NT2/D1 (cell line): ENCODE measurements around the gene PIGU.

ENCODE experiments used
- DNase-seq: peaks from one replicate; pipeline ENCODE4 v3.0.0-alpha.2; 2011; ENCODE audit warnings: low read depth, low spot score
- H3K27me3 ChIP-seq: 2 replicates; pipeline ENCODE4 v1.6.0; 2011; ENCODE audit warnings: mild to moderate bottlenecking; ENCODE audit not compliant: insufficient read length, insufficient read depth
- H3K36me3 ChIP-seq: 2 replicates; pipeline ENCODE4 v1.6.1; 2011; ENCODE audit warnings: mild to moderate bottlenecking, low read length, mixed read lengths; ENCODE audit not compliant: insufficient read depth, insufficient read length
- H3K4me1 ChIP-seq: 2 replicates; pipeline ENCODE4 v1.5.1; 2011; ENCODE audit not compliant: insufficient read depth, insufficient read length
- H3K4me3 ChIP-seq: 2 replicates; pipeline ENCODE4 v1.5.1; 2011; ENCODE audit warnings: low read depth; ENCODE audit not compliant: insufficient read length
- H3K9ac ChIP-seq: 2 replicates; pipeline ENCODE4 v1.6.0; 2011; ENCODE audit warnings: low read depth; ENCODE audit not compliant: insufficient read length
- H3K9me3 ChIP-seq: 2 replicates; pipeline ENCODE4 v1.5.1; 2011; ENCODE audit warnings: mild to moderate bottlenecking, low read length; ENCODE audit not compliant: insufficient read depth
- SUZ12 ChIP-seq: IDR thresholded peaks from 2 replicates; pipeline ENCODE4 v1.6.1; 2011; ENCODE audit not compliant: insufficient read length, insufficient read depth; ENCODE audit errors: extremely low read depth
- YY1 ChIP-seq: IDR thresholded peaks from 2 replicates; pipeline ENCODE4 v1.6.1; 2011; ENCODE audit not compliant: insufficient read length, insufficient read depth
- ZNF274 ChIP-seq: IDR thresholded peaks from 2 replicates; pipeline ENCODE4 v1.6.1; 2011; ENCODE audit warnings: mild to moderate bottlenecking, low read depth, low read length

The PIGU gene

GRCh38 chr20:34562641-34563040 is 114.3 kb downstream of the PIGU start:
- Histone ChIP-seq H3K9me3 (no peaks in the 10 kb centered on the region), H3K36me3 (peaks cover 3% of the 10 kb centered on the region), H3K4me1 (peaks cover 10% of the 10 kb centered on the region), H3K27me3 (no peaks in the 10 kb centered on the region), H3K4me3 (no peak overlapping the region), H3K9ac (no peak overlapping the region)
- no peak for DNase-seq
- no peak for TF ChIP-seq ZNF274
- TF ChIP-seq SUZ12: no peak
- TF ChIP-seq YY1: no peak

GRCh38 chr20:34561661-34562060 is 115.2 kb downstream of the PIGU start:
- no peak for TF ChIP-seq SUZ12
- TF ChIP-seq YY1: no peak
- TF ChIP-seq ZNF274: no peak
- Histone ChIP-seq H3K9me3 (no peaks in the 10 kb centered on the region), H3K36me3 (peaks cover 3% of the 10 kb centered on the region), H3K9ac (no peak overlapping the region), H3K4me3 (no peak overlapping the region), H3K27me3 (no peaks in the 10 kb centered on the region), H3K4me1 (peaks cover 10% of the 10 kb centered on the region)
- no peak for DNase-seq

GRCh38 chr20:34560614-34561013 is 116.3 kb downstream of the PIGU start:
- TF ChIP-seq SUZ12: no peak
- no peak for TF ChIP-seq ZNF274
- no peak for TF ChIP-seq YY1
- DNase-seq: no peak
- no peaks in the 10 kb centered on the region for H3K9me3 ChIP-seq
- no peaks in the 10 kb centered on the region for H3K27me3 ChIP-seq
- peaks cover 1% of the 10 kb centered on the region for H3K4me1 ChIP-seq
- no peak overlapping the region for H3K4me3 ChIP-seq
- no peak overlapping the region for H3K9ac ChIP-seq
- peaks cover 3% of the 10 kb centered on the region for H3K36me3 ChIP-seq

GRCh38 chr20:34560141-34560523 is 116.8 kb downstream of the PIGU start:
- Histone ChIP-seq H3K9ac (no peak overlapping the region), H3K4me3 (no peak overlapping the region), H3K36me3 (peaks cover 3% of the 10 kb centered on the region), H3K9me3 (no peaks in the 10 kb centered on the region), H3K27me3 (no peaks in the 10 kb centered on the region), H3K4me1 (no peaks in the 10 kb centered on the region)
- no peak for DNase-seq
- TF ChIP-seq YY1 (no peak), ZNF274 (no peak), SUZ12 (no peak)

- H3K9me3 ChIP-seq: no peaks in the 10 kb centered on the region
- H3K27me3 ChIP-seq: no peaks in the 10 kb centered on the region
- no peak for DNase-seq
- TF ChIP-seq SUZ12 (no peak), YY1 (no peak), ZNF274 (no peak)
- H3K9ac ChIP-seq: no peak overlapping the region
- no peaks in the 10 kb centered on the region for H3K4me1 ChIP-seq
- H3K36me3 ChIP-seq: peaks cover 3% of the 10 kb centered on the region
- H3K4me3 ChIP-seq: no peak overlapping the region
These were observed 117.4 kb downstream of the PIGU start for GRCh38 chr20:34559311-34560140.

GRCh38 chr20:34558320-34559218 is 118.3 kb downstream of the PIGU start, which contains the start of gene MAP1LC3A:
Gene MAP1LC3A (plus strand): TSS chr20:34558718. CDS start chr20:34558869, 151 bp downstream.
- peak within 1 kb of the TSS; percentile 49 for H3K4me3 ChIP-seq
- H3K27me3 ChIP-seq: no peaks in the 10 kb centered on the region
- no peak for TF ChIP-seq YY1
- TF ChIP-seq ZNF274: no peak
- TF ChIP-seq SUZ12: no peak
- peaks cover 3% of the 10 kb centered on the region for H3K36me3 ChIP-seq
- H3K4me1 ChIP-seq: no peaks in the 10 kb centered on the region
- no peaks in the 10 kb centered on the region for H3K9me3 ChIP-seq
- peak; percentile 66 for DNase-seq
- H3K9ac ChIP-seq: peak within 1 kb of the TSS; percentile 37

- Histone ChIP-seq H3K4me3 (peak overlapping the region; percentile 49), H3K36me3 (peaks cover 3% of the 10 kb centered on the region), H3K4me1 (no peaks in the 10 kb centered on the region), H3K9ac (peak overlapping the region; percentile 37), H3K27me3 (no peaks in the 10 kb centered on the region), H3K9me3 (no peaks in the 10 kb centered on the region)
- no peak for TF ChIP-seq YY1
- no peak for DNase-seq
These were observed 119.0 kb downstream of the PIGU start for GRCh38 chr20:34557936-34558319.
